Cardiac muscle cell (in vitro differentiated cells and primary cell): Measurements from ENCODE around the gene IL1R1. TPM values are rescaled to one million over a fixed set of nuclear protein-coding genes. Genes with fewer than 3 reads are reported as not detected.
"Not testable (repeated sequence)": the region's sequence is repeated elsewhere in the genome, so short reads cannot be mapped to it uniquely, and the experiment has no call there.

Experiments
- DNase-seq, 2 donors: peaks; one replicate each; pipeline versions ENCODE4 v3.0.0 to v3.0.0-alpha.2; 2010 to 2017; ENCODE audit warnings: low read depth in 1 of 2, low spot score in 1 of 2
- H3K27ac ChIP-seq: fragments of 200-600 bp; sonication (generic); 2 replicates; pipeline ENCODE4 v1.5.1; 2016
- H3K27me3 ChIP-seq: fragments of 200-600 bp; sonication (generic); 2 replicates; pipeline ENCODE4 v1.6.0; 2016; ENCODE audit warnings: control low read depth
- H3K36me3 ChIP-seq: fragments of 200-600 bp; sonication (generic); 2 replicates; pipeline ENCODE4 v1.5.1; 2016; ENCODE audit warnings: control low read depth
- H3K4me1 ChIP-seq: fragments of 200-600 bp; sonication (generic); 2 replicates; pipeline ENCODE4 v1.8.1; 2017; ENCODE audit warnings: low read depth, mild to moderate bottlenecking, mixed run types
- H3K4me3 ChIP-seq: fragments of 200-600 bp; sonication (generic); 2 replicates; pipeline ENCODE4 v1.5.1; 2016; ENCODE audit warnings: mild to moderate bottlenecking
- H3K9me3 ChIP-seq: fragments of 200-600 bp; sonication (generic); 2 replicates; pipeline ENCODE4 v1.5.1; 2017; ENCODE audit warnings: low read depth, mild to moderate bottlenecking, control low read depth
- polyA plus RNA-seq: library from polyadenylated mRNA; unstranded; fragments of >200 nt; fragmentation: Nextera tagmentation; extraction: Ambion mirVana; gene quantifications from 2 replicates; pipeline ENCODE4 v1.2.1, GENCODE V29; 2016
- total RNA-seq: library from RNA; depleted of rRNA; stranded (reverse); fragments of >200 nt; gene quantifications from 2 replicates; pipeline ENCODE4 v1.2.3, GENCODE V29; 2016
- TF ChIP-seq, protein P1 (sequence below): IDR thresholded peaks from 2 replicates; pipeline ENCODE4 v1.5.1; 2012; ENCODE audit warnings: low read depth, mild to moderate bottlenecking, low read length

IL1R1 gene
- total and polyA plus RNA-seq, 2 experiments from 2014 or later = 0.18 to 1.4 TPM

DNA sequence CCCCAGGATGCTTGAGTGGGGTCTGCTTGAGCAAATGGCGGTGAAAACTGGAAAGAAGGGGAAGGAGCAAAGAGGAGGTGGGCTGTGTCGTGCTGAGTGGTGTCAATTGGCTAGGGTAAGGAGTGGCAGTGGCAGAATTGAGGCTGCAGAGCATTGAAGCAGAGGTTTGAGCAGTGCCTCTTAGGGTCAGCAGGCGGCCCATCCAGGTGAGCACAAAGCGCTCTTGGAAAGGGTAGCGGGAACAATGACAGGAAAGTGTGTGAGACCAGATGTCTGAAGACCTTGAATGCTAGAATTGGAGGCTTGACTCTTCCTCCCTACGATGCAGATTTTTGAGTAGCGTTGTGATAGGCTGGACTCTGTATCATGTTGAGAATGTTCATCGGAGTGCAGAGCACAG is 39.3 kb upstream of the IL1R1 start:
- Histone ChIP-seq H3K9me3 (no peaks in the 10 kb centered on the region), H3K27ac (no peak overlapping the region), H3K36me3 (no peaks in the 10 kb centered on the region), H3K4me1 (no peaks in the 10 kb centered on the region), H3K27me3 (no peaks in the 10 kb centered on the region), H3K4me3 (no peak overlapping the region)
- DNase-seq = no peak
- TF ChIP-seq, protein P1, sequence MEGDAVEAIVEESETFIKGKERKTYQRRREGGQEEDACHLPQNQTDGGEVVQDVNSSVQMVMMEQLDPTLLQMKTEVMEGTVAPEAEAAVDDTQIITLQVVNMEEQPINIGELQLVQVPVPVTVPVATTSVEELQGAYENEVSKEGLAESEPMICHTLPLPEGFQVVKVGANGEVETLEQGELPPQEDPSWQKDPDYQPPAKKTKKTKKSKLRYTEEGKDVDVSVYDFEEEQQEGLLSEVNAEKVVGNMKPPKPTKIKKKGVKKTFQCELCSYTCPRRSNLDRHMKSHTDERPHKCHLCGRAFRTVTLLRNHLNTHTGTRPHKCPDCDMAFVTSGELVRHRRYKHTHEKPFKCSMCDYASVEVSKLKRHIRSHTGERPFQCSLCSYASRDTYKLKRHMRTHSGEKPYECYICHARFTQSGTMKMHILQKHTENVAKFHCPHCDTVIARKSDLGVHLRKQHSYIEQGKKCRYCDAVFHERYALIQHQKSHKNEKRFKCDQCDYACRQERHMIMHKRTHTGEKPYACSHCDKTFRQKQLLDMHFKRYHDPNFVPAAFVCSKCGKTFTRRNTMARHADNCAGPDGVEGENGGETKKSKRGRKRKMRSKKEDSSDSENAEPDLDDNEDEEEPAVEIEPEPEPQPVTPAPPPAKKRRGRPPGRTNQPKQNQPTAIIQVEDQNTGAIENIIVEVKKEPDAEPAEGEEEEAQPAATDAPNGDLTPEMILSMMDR = no peak

DNA sequence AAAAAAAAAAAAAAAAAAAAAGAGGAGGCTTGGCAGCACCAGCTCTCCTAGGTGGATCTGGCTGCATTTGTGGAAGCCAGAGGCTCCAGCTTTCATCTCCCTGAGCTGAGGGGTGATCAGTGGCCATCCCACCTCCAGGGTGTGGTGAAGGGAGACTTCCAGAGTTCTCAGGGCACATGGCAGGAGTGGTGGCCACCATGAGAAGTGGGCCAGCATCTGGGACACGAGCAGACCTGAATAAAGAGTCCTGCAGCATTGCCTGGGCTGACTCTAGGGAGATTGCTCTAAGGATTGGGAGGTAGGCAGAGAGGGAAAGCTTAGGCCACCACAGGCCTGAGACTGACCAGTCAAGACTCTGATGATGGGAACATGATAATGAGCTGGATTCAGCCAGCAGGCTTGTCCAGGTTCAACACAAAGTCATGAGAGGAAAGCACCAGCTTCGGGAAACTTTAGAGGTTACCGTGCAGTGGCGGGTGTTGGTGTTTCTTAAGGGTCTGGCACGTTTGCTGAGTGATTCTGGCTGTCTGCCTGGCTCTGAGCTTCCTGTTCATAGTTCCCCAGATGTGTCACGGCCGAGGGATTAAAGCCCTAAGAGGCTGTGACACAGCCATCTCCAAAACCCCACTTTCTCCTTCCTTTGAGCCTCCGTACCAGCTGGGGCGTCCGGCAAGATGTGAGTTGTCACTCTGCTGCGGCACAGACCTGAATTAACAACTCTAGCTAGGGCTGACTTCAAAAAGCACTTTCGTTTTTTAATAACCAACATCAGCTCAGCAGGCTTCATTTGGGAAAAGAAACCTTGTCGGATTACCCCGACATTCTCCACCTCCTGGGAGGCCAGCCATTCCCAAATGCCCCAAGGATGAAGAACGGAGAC is 38.3 kb upstream of the IL1R1 start:
- H3K9me3 ChIP-seq = no peaks in the 10 kb centered on the region
- no peak overlapping the region for H3K4me3 ChIP-seq
- no peaks in the 10 kb centered on the region for H3K36me3 ChIP-seq
- TF ChIP-seq, protein P1 = no peak
- no peaks in the 10 kb centered on the region for H3K4me1 ChIP-seq
- peak in 1 of 2 donors; percentile 98 for DNase-seq
- H3K27me3 ChIP-seq = no peaks in the 10 kb centered on the region
- H3K27ac ChIP-seq = no peak overlapping the region

DNA sequence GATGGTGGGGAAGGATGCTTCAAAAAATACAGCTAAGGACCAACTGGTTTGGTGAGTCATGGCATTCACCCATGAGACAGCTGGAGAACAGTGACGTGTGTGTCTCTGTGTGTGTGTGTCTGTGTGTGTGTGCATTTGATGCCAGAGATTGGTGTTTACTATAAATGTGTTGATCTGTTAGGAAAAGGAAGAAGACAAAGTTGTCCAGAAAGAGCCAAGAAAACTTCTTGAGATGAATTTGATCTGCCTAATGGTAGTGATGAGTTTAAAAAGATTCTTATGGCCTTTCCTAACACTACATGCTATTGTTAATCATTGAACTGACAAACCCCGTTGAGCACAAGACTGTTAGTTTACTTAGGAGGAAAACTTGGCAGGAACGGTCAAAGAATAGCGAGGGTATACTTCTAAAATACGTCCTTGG is 36.4 kb upstream of the IL1R1 start:
- H3K9me3 ChIP-seq = no peaks in the 10 kb centered on the region
- no peaks in the 10 kb centered on the region for H3K36me3 ChIP-seq
- H3K4me1 ChIP-seq = peaks cover under 1% of the 10 kb centered on the region
- no peak overlapping the region for H3K27ac ChIP-seq
- H3K4me3 ChIP-seq = no peak overlapping the region
- TF ChIP-seq, protein P1 = no peak
- peak in 1 of 2 donors; percentile 89 for DNase-seq
- no peaks in the 10 kb centered on the region for H3K27me3 ChIP-seq

DNA sequence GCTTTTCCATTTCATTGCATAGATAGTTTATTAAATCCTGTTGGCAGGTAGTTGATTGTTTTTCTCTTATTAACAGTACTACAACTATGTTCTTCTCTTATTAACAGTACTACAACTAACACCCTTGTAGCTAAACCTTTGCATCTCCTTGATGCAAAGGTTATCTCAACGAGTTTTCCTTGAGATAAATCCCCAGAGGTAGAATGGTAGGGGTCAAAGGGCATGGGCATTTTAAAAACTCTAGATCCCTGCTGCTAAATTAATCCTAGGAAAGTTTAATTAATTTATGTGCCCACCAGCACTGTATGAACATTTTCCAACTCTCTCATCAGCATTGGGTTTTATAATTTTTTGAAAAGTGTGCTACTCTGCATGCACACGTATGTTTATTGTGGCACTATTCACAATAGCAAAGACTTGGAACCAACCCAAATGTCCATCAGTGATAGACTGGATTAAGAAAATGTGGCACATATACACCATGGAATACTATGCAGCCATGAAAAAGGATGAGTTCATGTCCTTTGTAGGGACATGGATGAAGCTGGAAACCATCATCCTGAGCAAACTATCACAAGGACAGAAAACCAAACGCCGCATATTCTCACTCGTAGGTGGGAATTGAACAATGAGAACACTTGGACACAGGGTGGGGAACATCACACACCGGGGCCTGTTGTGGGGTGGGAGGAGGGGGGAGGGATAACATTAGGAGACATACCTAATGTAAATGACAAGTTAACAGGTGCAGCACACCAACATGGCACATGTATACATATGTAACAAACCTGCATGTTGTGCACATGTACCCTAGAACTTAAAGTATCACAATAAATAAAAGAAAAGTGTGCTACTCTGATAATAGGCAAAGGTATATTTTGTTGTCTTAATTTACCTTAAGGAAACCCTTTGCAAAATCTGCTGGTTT is 35.5 kb upstream of the IL1R1 start:
- H3K27me3 ChIP-seq, H3K36me3 ChIP-seq, DNase-seq, H3K4me1 ChIP-seq, H3K27ac ChIP-seq, H3K9me3 ChIP-seq, H3K4me3 ChIP-seq: not testable (repeated sequence)

DNA sequence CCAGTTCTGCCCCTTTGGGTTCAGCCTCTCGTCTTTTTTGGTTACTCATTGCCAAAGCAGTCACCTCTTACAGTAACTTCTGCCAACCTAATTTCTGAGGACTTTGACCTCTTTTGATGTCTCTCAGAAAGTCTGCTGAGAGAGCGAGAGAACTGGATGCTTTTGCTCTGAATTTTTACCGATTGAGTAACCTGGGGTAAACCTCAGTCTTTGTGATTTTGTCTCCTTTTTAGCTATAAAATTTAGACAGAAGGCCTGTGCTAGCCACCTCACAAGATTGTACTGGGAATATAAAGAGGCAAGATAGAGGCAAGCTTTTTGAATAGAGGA is 34.8 kb upstream of the IL1R1 start:
- TF ChIP-seq, protein P1 = no peak
- Histone ChIP-seq H3K4me3 (no peak overlapping the region), H3K4me1 (peaks cover 11% of the 10 kb centered on the region), H3K27ac (no peak overlapping the region), H3K27me3 (no peaks in the 10 kb centered on the region), H3K9me3 (no peaks in the 10 kb centered on the region), H3K36me3 (no peaks in the 10 kb centered on the region)
- peak in 1 of 2 donors; percentile 57 for DNase-seq
